ENCODE data around the gene RTKN2.
A peak's percentile ranks its signal among the peaks of the same experiment; 100 is the strongest.
"Not testable (repeated sequence)": the region's sequence is repeated elsewhere in the genome, so short reads cannot be mapped to it uniquely, and the experiment has no call there.

Gene RTKN2, protein sequence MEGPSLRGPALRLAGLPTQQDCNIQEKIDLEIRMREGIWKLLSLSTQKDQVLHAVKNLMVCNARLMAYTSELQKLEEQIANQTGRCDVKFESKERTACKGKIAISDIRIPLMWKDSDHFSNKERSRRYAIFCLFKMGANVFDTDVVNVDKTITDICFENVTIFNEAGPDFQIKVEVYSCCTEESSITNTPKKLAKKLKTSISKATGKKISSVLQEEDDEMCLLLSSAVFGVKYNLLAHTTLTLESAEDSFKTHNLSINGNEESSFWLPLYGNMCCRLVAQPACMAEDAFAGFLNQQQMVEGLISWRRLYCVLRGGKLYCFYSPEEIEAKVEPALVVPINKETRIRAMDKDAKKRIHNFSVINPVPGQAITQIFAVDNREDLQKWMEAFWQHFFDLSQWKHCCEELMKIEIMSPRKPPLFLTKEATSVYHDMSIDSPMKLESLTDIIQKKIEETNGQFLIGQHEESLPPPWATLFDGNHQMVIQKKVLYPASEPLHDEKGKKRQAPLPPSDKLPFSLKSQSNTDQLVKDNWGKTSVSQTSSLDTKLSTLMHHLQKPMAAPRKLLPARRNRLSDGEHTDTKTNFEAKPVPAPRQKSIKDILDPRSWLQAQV

GRCh38 chr10:62268399-62269114 is at the start of gene RTKN2:
RTKN2 (minus strand) TSS chr10:62268844; CDS start chr10:62268610, 234 bp downstream.
- peak; percentile 42 to 53 for DNase-seq (ENCODE audit: low read depth in 2 of 2)

DNA sequence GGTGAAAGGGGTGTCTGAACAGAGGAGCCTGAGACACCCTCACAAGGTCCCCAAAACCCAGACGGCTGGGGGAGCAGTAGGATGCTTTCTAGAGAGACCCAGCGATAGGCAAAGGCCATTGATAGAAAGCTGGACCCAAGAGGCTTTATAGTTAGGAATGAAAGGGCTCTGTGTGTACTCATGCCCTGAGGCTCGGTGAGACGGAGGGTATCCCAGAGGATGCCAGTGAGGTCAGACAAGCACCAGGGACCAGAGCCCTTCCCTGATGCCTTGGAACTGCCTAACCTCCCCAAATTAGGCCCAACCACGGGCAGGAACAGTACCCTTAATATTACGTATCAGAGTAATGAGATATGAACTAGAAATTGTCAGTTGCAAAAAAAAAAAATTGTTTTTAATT is 48.6 kb upstream of the RTKN2 start:
- no peak for DNase-seq (ENCODE audit: low read depth in 2 of 2)

GRCh38 chr10:62309254-62309653 is 40.6 kb upstream of the RTKN2 start:
- DNase-seq (ENCODE audit: low read depth in 2 of 2): no peak

DNA sequence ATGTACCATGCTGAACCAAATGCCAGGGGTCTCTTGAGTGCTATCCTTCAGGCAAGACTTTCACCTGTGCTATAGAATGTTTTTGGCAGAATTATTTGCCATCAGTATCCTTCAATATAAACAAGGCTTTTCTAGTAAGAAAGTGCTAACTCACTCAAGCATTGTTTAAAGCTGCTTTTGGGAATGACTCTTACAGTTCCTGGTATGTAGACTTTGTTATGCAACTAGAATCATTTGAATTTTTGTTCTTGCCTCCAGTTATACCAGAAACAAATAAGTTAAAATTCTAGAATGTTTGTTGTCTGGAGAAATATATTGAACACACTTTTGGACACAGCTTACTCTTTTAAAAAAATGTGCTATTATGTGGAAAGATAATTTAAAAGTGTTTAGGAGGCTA is 39.5 kb upstream of the RTKN2 start:
- no peak for DNase-seq (ENCODE audit: low read depth in 2 of 2)

DNA sequence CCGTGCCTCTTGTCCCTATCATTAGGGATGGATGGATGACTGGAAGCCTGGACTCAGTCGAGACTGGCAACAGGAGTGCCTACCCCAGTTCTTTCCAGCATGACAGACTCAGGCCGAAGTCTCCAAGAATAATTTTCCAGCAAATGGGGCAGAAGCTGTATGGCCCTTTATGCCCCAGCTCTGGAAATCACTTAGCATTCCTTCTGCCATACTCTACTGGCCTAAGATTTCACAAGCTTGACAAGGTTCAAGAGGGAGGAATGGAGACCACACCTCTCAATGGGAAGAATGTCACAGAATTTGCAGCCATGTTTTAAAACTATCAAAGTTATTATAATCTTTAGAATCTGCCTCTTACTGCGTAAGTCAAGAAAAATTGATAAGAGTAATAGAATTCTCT is 39.0 kb upstream of the RTKN2 start:
- no peak for DNase-seq (ENCODE audit: low read depth in 2 of 2)

DNA sequence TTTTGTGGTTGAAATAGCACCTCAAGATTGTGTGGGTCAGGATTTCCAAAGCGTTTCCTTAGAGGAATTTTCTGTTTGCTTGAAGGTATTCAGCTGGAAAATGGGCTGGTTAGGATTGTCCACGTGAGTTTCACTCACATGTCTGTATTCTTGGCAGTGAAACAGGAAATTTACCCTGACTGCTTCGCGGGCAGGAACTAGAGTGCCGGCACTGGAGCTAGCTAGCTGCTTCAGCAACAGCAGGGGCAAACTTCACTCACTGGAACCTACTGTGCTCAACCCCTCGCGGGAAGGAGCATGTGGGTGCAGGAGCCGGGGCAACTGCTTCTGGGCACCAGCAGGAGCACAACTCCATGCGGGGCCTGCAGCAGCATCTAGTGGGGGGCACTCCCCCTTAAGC is 38.0 kb upstream of the RTKN2 start:
- no peak for DNase-seq (ENCODE audit: low read depth in 2 of 2)

DNA sequence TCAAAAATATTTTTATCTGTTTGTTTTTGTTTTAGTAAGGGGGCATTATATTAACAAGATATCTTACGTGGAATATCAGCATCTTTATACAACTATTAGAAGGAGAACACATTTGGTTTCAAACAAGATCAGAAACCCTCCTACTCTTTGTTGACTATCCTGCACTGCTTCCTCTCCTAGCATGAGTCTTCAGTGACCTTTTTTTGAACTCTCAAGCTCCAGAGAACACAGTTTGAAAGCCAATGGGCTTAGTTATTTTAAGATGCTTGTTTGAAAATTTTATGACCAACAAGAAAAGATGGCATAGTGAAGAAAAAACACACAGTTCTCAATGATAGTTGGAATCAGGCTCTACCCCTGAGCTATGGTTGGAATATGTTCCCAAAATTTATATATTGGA is 37.2 kb upstream of the RTKN2 start:
- DNase-seq (ENCODE audit: low read depth in 2 of 2): no peak

GRCh38 chr10:62303922-62304321 is 35.3 kb upstream of the RTKN2 start:
- no peak for DNase-seq (ENCODE audit: low read depth in 2 of 2)

DNA sequence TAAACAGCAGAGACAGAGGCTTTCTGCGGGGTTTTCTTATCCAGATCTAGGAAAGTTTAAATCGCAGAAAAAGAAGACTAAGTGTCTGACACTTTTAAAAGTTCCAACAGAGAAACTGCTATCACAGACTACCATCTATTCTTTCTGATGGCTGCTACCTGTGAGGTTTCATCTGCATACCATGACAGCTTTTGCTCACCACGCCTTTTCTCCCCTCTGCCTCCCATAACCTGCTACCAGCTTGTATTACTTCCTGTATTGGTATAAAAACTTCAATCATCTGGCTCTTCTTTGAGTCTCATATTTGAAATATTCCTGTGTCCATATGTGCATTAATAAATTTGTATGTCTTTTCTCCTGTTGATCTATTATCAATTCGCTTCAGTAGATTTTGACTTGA is 34.1 kb upstream of the RTKN2 start:
- DNase-seq (ENCODE audit: low read depth in 2 of 2): no peak

GRCh38 chr10:62297857-62298256 is 29.2 kb upstream of the RTKN2 start:
- no peak for DNase-seq (ENCODE audit: low read depth in 2 of 2)

GRCh38 chr10:62284221-62284620 is 15.6 kb upstream of the RTKN2 start:
- DNase-seq (ENCODE audit: low read depth in 2 of 2): no peak

DNA sequence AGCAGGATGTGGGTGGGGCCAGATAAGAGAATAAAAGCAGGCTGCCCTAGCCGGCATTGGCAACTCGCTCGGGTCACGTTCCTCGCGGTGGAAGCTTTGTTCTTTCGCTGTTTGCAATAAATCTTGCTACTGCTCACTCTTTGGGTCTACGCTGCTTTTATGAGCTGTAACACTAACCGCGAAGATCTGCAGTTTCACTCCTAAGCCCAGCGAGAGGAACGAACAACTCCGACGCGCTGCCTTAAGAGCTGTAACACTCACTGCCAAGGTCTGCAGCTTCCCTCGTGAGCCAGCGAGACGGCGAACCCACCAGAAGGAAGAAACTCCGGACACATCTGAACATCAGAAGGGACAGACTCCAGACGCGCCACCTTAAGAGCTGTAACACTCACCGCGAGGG is 12.7 kb upstream of the RTKN2 start:
- not testable (repeated sequence) for DNase-seq (ENCODE audit: low read depth in 2 of 2)

DNA sequence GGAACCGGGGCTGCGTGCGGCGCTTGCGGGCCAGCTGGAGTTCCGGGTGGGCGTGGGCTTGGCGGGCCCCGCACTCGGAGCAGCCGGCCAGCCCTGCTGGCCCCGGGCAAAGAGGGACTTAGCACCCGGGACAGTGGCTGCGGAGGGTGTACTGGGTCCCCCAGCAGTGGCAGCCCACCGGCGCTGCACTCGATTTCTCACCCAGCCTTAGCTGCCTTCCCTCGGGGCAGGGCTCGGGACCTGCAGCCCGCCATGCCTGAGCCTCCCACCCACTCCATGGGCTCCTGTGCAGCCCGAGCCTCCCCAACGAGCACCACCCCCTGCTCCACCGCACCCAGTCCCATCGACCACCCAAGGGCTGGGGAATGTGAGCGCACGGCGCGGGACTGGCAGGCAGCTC is 11.7 kb upstream of the RTKN2 start:
- not testable (repeated sequence) for DNase-seq (ENCODE audit: low read depth in 2 of 2)

DNA sequence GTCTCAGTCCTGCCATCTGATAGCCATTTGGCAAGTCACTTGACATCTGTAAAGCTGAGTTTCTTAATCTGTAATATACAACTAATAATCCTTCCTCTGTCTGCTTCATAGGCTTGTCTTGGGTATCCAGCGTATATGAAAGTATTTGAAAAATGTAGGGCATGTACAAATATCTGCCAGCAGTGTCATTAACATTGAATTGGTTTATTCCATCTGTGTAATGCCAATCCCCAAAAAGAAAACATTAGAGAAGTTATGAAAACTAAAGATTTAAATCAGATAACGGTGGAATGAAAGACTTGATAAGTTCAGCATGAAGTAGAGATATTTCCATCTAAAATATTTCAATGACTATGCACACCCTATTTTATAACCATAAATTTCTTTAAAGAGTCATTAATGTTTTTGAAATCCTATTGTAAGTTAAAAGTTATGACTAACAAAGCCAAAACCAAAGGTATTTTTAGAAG is 9.8 kb upstream of the RTKN2 start:
- peak; percentile 19 to 36 for DNase-seq (ENCODE audit: low read depth in 2 of 2)

DNA sequence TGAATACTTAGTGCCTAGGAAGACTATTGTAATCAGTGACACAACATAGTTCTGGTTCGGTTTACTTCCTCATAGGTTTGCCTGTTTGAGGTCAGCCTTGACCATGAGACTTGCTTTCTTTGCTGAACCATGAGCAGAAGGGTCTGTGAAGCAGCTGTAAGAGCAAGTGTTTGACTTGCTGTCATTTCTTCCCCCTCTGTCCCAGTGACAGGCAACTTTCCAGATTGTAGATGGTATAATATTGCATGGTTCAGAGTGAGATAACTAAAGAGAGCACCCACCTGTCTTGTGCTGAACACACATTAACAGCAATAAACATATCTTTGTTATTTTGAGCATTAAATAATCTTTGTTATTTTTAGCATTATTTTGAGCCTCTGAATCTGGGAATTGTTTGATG is 9.3 kb upstream of the RTKN2 start:
- DNase-seq (ENCODE audit: low read depth in 2 of 2): no peak

DNA sequence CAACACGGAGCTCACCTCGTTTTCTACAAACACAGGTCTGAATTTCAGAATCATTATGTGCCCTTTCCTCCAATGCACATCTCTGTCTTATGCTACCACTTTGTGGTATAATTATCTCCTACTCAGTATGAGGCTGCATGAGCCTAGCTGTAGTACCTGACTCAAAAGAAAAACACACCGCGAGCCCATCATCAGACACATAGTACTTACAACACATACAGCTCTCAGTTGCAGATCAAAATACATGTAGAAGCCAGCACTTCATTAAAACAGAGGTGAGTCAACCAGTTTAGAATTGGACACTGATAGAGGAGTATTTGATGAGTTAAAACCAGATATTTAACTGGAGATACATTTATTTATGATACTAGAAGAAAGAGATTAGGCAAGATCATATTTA is 1.4 kb upstream of the RTKN2 start:
- DNase-seq (ENCODE audit: low read depth in 2 of 2): no peak

DNA sequence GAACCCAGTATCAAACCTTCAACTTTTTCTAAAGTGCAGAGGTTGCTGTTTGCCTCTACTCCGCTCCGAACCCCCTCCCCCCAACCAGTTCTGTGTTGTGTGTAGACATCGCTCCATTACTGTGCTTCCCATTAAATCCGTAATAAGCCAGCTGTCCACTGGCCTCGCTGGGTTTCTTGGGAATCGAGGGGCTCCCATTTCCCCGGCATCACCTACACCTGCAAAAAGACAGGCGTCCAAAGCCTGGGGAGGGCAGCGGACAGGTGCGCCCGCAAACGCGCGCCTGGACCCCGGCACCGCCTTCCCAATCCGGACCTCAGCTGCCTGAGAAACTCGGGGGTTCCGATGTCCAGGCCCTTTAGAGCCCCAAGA is 631 bp downstream of the RTKN2 start:
- DNase-seq (ENCODE audit: low read depth in 2 of 2): no peak

DNA sequence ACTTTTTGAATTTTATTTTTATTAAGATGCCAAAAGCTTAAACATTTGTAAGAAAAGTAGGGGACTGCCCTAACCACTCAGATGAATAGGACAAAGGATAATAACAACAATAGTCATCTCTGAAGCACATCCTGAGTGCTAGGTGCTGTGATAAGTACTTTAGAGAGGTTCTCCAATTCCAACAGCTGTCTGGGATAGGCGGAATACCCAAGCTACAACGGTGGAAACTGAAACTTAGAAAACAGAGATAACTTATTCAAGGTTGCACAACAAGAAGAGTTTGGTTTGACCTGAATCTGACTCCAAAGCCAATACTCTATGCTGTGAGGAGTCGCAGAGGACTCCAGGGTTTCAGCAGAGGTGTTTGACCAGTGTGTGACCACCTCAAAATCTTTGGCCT is 2.0 kb downstream of the RTKN2 start:
- no peak for DNase-seq (ENCODE audit: low read depth in 2 of 2)

GRCh38 chr10:62266147-62266546 is 2.5 kb downstream of the RTKN2 start:
- DNase-seq (ENCODE audit: low read depth in 2 of 2): no peak

- peak; percentile 57 for DNase-seq (ENCODE audit: low read depth in 2 of 2)
Measured at GRCh38 chr10:62264702-62265436, 3.8 kb downstream of the RTKN2 start.

DNA sequence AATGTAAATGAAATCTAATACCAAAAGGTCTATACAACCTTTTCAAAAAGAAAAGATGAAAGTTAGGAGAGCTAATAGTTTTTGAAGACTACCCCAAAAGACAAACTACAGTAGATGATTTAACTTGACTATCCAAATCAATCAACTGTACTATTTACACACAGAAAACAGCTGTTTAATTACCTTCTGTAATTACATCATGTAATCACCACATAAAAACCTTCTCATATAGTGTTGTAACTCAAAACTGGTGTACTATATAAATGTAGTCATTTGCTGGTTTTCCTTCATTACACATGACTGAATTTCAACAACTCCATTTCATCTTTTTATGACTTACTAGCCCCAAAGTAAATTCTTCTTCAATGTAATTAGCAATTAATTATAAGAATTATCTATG is 4.5 kb downstream of the RTKN2 start:
- no peak for DNase-seq (ENCODE audit: low read depth in 2 of 2)

DNA sequence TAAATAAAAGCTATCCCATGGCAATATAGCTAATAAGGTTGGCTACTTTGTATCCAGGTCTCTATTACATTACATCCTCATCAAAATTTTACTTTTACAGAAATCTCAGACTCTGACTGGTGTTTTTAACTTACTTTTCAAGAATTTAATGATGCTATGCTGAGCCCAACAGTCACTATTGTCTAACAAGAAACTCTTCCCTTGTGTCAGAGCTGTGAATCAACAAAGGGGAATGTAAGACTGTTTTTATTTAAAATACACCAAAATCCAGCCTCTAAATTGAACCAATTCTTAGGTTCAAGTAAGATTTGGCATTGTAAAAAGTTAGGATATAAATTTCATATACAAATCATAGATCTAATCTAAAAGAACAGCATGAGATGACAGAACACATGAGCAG is 7.0 kb downstream of the RTKN2 start:
- no peak for DNase-seq (ENCODE audit: low read depth in 2 of 2)

Measured in fibroblast of skin of left quadriceps (primary cell).